AG10803 (cell line): ENCODE measurements around the gene ARID3B.
"Not testable (repeated sequence)": the region's sequence is repeated elsewhere in the genome, so short reads cannot be mapped to it uniquely, and the experiment has no call there.

Source experiments
- DNase-seq: peaks from one replicate; pipeline ENCODE4 v3.0.0; 2010; ENCODE audit warnings: low read depth
- H3K4me3 ChIP-seq: 2 replicates; pipeline ENCODE4 v1.5.1; 2011; ENCODE audit warnings: mild to moderate bottlenecking, low read length, control low read depth
- CTCF ChIP-seq: conservative IDR thresholded peaks from 2 replicates; pipeline ENCODE4 v1.5.1; 2011; ENCODE audit warnings: mild to moderate bottlenecking, low read length, control low read depth, inconsistent platforms

The ARID3B gene

GRCh38 chr15:74531144-74531811 lies 9.7 kb upstream of the ARID3B start:
- DNase-seq = peak; percentile 54
- H3K4me3 ChIP-seq = no peak overlapping the region
- no peak for TF ChIP-seq CTCF

- H3K4me3 ChIP-seq = no peak overlapping the region
- DNase-seq = no peak
- TF ChIP-seq CTCF = no peak
Measured at GRCh38 chr15:74535388-74536084, 5.5 kb upstream of the ARID3B start.

GRCh38 chr15:74537736-74538135 lies 3.3 kb upstream of the ARID3B start:
- no peak overlapping the region for H3K4me3 ChIP-seq
- no peak for TF ChIP-seq CTCF
- no peak for DNase-seq

- DNase-seq, H3K4me3 ChIP-seq: not testable (repeated sequence)
Measured at GRCh38 chr15:74539521-74539920, 1.5 kb upstream of the ARID3B start.

GRCh38 chr15:74540161-74540760 lies 759 bp upstream of the ARID3B start:
- DNase-seq = no peak
- peak overlapping the region; percentile 90 for H3K4me3 ChIP-seq
- no peak for TF ChIP-seq CTCF

GRCh38 chr15:74541494-74542165 lies 610 bp downstream of the ARID3B start:
- DNase-seq = peak; percentile 44
- H3K4me3 ChIP-seq = peak overlapping the region; percentile 83
- TF ChIP-seq CTCF = no peak

- peak overlapping the region; percentile 83 for H3K4me3 ChIP-seq
- no peak for TF ChIP-seq CTCF
- no peak for DNase-seq
Measured at GRCh38 chr15:74542166-74543042, 1.4 kb downstream of the ARID3B start.
